HG03521 (cell line): ENCODE data around the gene SAMD11.

Source experiments
- ATAC-seq: cut with Tn5 transposase; IDR thresholded peaks from one replicate; pipeline ENCODE4 v1.9.1; 2021; ENCODE audit warnings: mild to moderate bottlenecking, moderate library complexity; ENCODE audit not compliant: unreplicated experiment

SAMD11 gene

GRCh38 chr1:905071-905749 lies 18.5 kb upstream of the SAMD11 start:
- no peak for ATAC-seq

GRCh38 chr1:905811-906599 lies 17.7 kb upstream of the SAMD11 start:
- no peak for ATAC-seq

GRCh38 chr1:906600-907420 lies 16.9 kb upstream of the SAMD11 start:
- no peak for ATAC-seq

GRCh38 chr1:907611-908451 lies 15.9 kb upstream of the SAMD11 start:
- ATAC-seq: no peak

- no peak for ATAC-seq
Observed at GRCh38 chr1:908661-909060, 15.1 kb upstream of the SAMD11 start.

- ATAC-seq: no peak
Observed at GRCh38 chr1:909861-910310, 13.8 kb upstream of the SAMD11 start.

GRCh38 chr1:910311-910880 lies 13.3 kb upstream of the SAMD11 start:
- no peak for ATAC-seq

- ATAC-seq: no peak
Observed at GRCh38 chr1:910881-911721, 12.6 kb upstream of the SAMD11 start.

- no peak for ATAC-seq
Observed at GRCh38 chr1:911875-912739, 11.6 kb upstream of the SAMD11 start.

GRCh38 chr1:912740-913301 lies 10.9 kb upstream of the SAMD11 start:
- ATAC-seq: no peak

- ATAC-seq: no peak
Observed at GRCh38 chr1:913491-914130, 10.1 kb upstream of the SAMD11 start.

- ATAC-seq: no peak
Observed at GRCh38 chr1:914131-914890, 9.4 kb upstream of the SAMD11 start.

- ATAC-seq: no peak
Observed at GRCh38 chr1:914891-915280, 8.8 kb upstream of the SAMD11 start.

- no peak for ATAC-seq
Observed at GRCh38 chr1:915295-916172, 8.2 kb upstream of the SAMD11 start.

GRCh38 chr1:916173-917075 lies 7.3 kb upstream of the SAMD11 start:
- no peak for ATAC-seq
